ENCODE measurements around the gene NDNF. TPM values are rescaled to one million over a fixed set of nuclear protein-coding genes. Genes with fewer than 3 reads are reported as not detected.

Gene NDNF
- total and polyA plus RNA-seq, 7 donors, result 1.2 to 11.1 (median 3.8) TPM

DNA sequence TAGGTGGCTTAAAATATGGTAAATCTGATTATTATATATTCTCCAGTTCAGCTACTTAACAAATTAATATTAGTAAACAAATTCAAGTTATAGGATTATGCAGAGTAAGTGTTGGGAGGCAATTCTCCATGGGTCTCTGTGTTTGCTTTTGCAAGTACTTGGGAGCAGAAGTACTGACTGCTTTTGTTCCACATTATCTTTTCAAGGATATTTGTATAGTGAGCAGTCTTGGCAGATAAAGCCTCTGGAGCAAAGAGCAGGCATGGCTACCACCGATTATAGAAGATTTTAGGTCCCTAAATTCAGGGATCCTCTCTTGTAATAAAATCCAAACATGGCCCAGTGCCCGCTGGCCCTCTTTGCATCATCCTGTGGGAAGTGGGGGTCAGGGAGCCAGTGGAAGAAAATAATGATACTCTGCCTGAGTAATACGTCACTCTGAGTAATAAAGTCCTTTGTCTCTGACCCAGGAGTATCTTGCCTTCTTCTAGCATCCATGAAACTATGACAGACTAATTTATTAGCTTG lies 23.2 kb downstream of the NDNF start:
- intact Hi-C loops (cut with DNase I), result no loop called here
- TF ChIP-seq POLR2AphosphoS5 (IDR thresholded peaks at IDR 0.05) (no peak), POLR2A (IDR thresholded peaks at IDR 0.05) (no peak), EP300 (IDR thresholded peaks at IDR 0.05) (no peak)
- TF ChIP-seq, protein P1, sequence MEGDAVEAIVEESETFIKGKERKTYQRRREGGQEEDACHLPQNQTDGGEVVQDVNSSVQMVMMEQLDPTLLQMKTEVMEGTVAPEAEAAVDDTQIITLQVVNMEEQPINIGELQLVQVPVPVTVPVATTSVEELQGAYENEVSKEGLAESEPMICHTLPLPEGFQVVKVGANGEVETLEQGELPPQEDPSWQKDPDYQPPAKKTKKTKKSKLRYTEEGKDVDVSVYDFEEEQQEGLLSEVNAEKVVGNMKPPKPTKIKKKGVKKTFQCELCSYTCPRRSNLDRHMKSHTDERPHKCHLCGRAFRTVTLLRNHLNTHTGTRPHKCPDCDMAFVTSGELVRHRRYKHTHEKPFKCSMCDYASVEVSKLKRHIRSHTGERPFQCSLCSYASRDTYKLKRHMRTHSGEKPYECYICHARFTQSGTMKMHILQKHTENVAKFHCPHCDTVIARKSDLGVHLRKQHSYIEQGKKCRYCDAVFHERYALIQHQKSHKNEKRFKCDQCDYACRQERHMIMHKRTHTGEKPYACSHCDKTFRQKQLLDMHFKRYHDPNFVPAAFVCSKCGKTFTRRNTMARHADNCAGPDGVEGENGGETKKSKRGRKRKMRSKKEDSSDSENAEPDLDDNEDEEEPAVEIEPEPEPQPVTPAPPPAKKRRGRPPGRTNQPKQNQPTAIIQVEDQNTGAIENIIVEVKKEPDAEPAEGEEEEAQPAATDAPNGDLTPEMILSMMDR (IDR thresholded peaks at IDR 0.05), result no peak
- Histone ChIP-seq H3K4me3 (no peak overlapping the region), H3K9me3 (peaks cover 0 to 2% (median 0%) of the 10 kb centered on the region in 4 donors), H3K27me3 (no peaks in the 10 kb centered on the region), H3K27ac (no peak overlapping the region), H3K4me1 (peaks cover 0 to 8% (median 0%) of the 10 kb centered on the region in 4 donors), H3K36me3 (no peaks in the 10 kb centered on the region)
- 60 to 70% methylated on average over 3 of the region's 3 CpGs for WGBS, 2 donors
- DNase-seq, result no peak

DNA sequence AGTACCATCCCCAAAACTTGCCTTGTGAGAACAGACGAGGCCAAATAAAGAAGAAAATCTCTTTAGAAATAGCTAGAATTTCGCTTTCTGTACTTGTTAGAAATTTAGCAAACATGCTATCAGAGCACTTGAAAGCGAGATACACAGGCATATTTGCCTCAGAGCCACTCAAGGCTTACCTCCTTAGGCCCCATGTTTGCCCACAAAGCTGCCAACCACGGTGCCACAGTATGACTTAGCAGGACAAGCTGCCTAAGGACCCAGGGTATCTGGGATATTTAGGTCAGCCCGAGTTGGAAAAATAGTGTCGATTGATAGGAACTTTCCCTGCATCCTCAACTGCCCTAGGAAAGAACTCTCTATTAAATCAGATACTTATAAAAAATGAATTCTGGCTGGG lies 24.2 kb downstream of the NDNF start:
- no peak overlapping the region for H3K27ac ChIP-seq
- intact Hi-C loops (cut with DNase I), result no loop called here
- TF ChIP-seq POLR2AphosphoS5 (IDR thresholded peaks at IDR 0.05) (no peak), POLR2A (IDR thresholded peaks at IDR 0.05) (no peak), EP300 (IDR thresholded peaks at IDR 0.05) (no peak)
- TF ChIP-seq, protein P1 (IDR thresholded peaks at IDR 0.05), result no peak
- H3K9me3 ChIP-seq, result peaks cover 0 to 2% (median 0%) of the 10 kb centered on the region in 4 donors
- no peak for DNase-seq
- H3K4me1 ChIP-seq, result peaks cover 0 to 8% (median 0%) of the 10 kb centered on the region in 4 donors
- H3K4me3 ChIP-seq, result no peak overlapping the region
- H3K27me3 ChIP-seq, result no peaks in the 10 kb centered on the region
- H3K36me3 ChIP-seq, result no peaks in the 10 kb centered on the region
- WGBS, 2 donors, result 91 to 95% methylated on average over 6 of the region's 6 CpGs

DNA sequence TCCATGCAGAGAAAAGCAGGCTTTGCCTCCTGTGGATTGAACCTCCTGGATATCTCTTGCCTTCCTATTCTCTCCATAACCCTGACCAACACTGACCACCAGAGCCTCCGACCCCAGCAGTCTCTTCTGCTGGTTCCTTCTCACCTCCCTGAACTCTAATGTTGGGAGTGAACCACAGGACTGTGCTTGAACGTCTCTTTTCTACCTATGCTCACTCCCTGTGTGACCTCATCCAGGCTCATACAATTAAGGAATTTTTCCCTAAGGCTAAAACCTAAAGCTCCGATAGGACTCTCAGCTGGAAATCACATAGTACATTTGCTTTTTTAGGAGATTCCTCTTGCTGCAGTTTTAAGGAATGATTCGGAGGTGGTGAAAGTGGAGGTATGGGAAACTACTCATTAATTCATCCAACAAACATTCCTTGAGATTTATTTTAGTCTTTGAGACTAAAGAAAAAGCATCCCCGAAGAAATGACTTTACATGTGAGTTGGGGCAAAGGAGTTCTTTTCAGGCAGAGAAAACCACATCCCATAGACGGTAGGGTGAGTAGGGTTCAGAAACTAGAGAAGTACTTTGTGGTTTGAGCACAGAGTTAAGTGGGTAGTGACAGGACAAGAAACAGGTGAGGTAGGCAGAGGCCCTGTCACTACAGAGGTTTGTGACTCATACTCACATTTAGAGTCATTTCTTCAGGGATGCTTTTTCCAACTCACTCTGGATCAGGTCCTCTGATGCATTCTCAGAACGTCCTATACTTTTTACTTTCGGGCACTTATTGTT lies 30.8 kb downstream of the NDNF start:
- no peaks in the 10 kb centered on the region for H3K4me1 ChIP-seq

DNA sequence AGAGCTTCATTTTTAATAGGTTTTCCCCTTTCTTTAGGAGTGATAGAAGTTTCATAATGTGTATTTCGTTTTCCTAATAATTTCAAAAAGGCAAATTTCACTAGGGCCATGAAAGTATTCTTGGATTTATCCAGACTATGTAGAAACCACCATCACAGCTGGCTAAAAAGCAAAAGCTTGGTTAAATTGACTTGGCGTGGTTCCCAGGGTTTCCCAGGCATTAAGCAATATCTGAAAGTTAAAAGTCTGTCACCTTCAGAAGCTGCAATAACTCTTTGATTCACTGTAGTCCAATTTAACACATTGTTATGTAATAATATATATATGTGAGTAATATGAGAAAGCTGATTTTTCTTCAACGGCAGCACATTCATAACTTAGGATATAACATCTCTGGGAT lies 38.3 kb downstream of the NDNF start:
- H3K9me3 ChIP-seq, result no peaks in the 10 kb centered on the region
- TF ChIP-seq EP300 (IDR thresholded peaks at IDR 0.05), result no peak
- TF ChIP-seq POLR2AphosphoS5 (IDR thresholded peaks at IDR 0.05), result no peak
- TF ChIP-seq, protein P1 (IDR thresholded peaks at IDR 0.05), result no peak
- TF ChIP-seq POLR2A (IDR thresholded peaks at IDR 0.05), result no peak
- H3K4me1 ChIP-seq, result peaks cover 0 to 7% (median 0%) of the 10 kb centered on the region in 4 donors
- H3K27me3 ChIP-seq, result no peaks in the 10 kb centered on the region
- intact Hi-C loops (cut with DNase I), result no loop called here
- WGBS, 2 donors, result 43 to 56% methylated on average over 3 of the region's 3 CpGs
- H3K27ac ChIP-seq, result no peak overlapping the region
- DNase-seq, result no peak
- H3K4me3 ChIP-seq, result no peak overlapping the region
- no peaks in the 10 kb centered on the region for H3K36me3 ChIP-seq

More for the DNA sequence above, 30.8 kb downstream of the NDNF start:
- Histone ChIP-seq H3K4me3 (no peak overlapping the region), H3K9me3 (peaks cover 0 to 2% (median 0%) of the 10 kb centered on the region in 4 donors), H3K27ac (no peak overlapping the region), H3K36me3 (no peaks in the 10 kb centered on the region), H3K27me3 (no peaks in the 10 kb centered on the region)
- WGBS, 2 donors, result 65 to 75% methylated on average over 8 of the region's 8 CpGs
- no peak for TF ChIP-seq POLR2A (IDR thresholded peaks at IDR 0.05)
- no peak for TF ChIP-seq POLR2AphosphoS5 (IDR thresholded peaks at IDR 0.05)
- TF ChIP-seq, protein P1 (IDR thresholded peaks at IDR 0.05), result no peak
- TF ChIP-seq EP300 (IDR thresholded peaks at IDR 0.05), result no peak
- DNase-seq, result no peak
- intact Hi-C loops (cut with DNase I), result no loop called here

Data from sigmoid colon (tissue), 7 donors.